Spleen (tissue), 7 donors: ENCODE measurements around the gene F2RL1.

Experiments used
- CTCF ChIP-seq, 11 experiments: fragments of 200-600 bp in 7 of 11; fragments of 450-650 bp in 4 of 11; sonication (generic) in 4 of 11; IDR thresholded peaks in 8 of 11; conservative IDR thresholded peaks in 3 of 11; 1 replicate in 7 of 11; 2 replicates in 4 of 11; pipeline versions ENCODE4 v1.4.0 to v1.8.0; 2016 to 2021; ENCODE audit warnings: antibody characterized with exemption in 11 of 11, inconsistent platforms in 4 of 11, mild to moderate bottlenecking in 1 of 11
- POLR2A ChIP-seq, 3 donors: fragments of 450-650 bp; IDR thresholded peaks; one replicate each; pipeline ENCODE4 v1.5.1; 2017; ENCODE audit warnings: antibody characterized with exemption in 3 of 3, mild to moderate bottlenecking in 1 of 3
- POLR2AphosphoS5 ChIP-seq, 3 donors: sonication (generic); formaldehyde crosslinking; IDR thresholded peaks; one replicate each; pipeline ENCODE4 v1.5.1; 2017; ENCODE audit warnings: antibody characterized with exemption in 3 of 3
- donor health status: DM: no; HTN: no; CAD: no; lungs with moderate emphysema.
- donor health status: DM: no; HTN: no; CAD: no.
- donor health status: DM: no; HTN: no; CAD: no.

- TF ChIP-seq CTCF (IDR thresholded peaks at IDR 0.05 in 8 of 11, conservative IDR thresholded peaks at IDR 0.05 in 3 of 11), result no peak
- no peak for TF ChIP-seq POLR2A (IDR thresholded peaks at IDR 0.05)
- no peak for TF ChIP-seq POLR2AphosphoS5 (IDR thresholded peaks at IDR 0.05)
These were observed 31.8 kb downstream of the F2RL1 start for GRCh38 chr5:76850543-76851145.
